GM04503 (cell line): ENCODE measurements around the gene AHCYL1.
"Not testable (repeated sequence)": the region's sequence is repeated elsewhere in the genome, so short reads cannot be mapped to it uniquely, and the experiment has no call there.

ENCODE experiments used
- DNase-seq: peaks from one replicate; pipeline ENCODE4 v3.0.0-alpha.2; 2012; ENCODE audit warnings: low read depth

The AHCYL1 gene

DNA sequence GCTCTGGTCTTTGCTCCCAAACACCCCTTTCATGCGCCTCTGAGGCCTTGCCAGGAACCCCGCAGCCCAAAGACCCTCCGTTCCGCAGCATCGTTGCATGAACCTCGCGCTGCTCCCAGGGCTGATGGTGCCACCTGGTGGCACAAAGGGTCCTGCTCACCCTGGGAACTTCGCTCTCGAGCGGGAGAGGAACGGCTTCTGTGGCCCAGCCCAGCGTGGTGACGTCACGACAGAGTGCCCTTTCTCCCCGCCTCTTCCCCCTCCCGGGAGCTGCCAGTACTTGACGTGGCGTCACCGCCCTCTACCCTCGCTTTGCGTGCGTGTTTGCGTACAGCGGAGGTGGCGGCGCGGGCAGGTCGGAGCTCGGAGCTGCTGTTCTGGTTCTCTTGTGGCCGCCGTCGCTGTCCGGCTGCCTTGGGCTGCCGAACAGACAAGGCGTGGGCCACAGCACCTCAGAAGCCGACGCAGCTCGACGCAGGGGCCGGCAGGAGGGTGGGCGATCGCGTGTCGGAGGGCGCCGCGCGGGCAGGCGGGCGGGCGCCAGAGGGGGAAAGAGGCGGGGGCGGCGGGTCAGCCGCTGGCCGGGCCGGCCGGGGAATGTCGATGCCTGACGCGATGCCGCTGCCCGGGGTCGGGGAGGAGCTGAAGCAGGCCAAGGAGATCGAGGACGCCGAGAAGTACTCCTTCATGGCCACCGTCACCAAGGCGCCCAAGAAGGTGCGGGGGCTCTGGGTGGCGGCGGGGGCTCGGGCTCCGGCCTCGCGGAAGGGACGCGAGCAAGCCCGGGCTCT lies at the start of gene AHCYL1:
AHCYL1 (plus strand) TSS at position 310 of the 791 bp plus-strand sequence; CDS start at position 598, 288 bp downstream.
- DNase-seq: peak; percentile 81

- DNase-seq: no peak
Observed at GRCh38 chr1:109935451-109935900, 49.1 kb upstream of the AHCYL1 start.

DNA sequence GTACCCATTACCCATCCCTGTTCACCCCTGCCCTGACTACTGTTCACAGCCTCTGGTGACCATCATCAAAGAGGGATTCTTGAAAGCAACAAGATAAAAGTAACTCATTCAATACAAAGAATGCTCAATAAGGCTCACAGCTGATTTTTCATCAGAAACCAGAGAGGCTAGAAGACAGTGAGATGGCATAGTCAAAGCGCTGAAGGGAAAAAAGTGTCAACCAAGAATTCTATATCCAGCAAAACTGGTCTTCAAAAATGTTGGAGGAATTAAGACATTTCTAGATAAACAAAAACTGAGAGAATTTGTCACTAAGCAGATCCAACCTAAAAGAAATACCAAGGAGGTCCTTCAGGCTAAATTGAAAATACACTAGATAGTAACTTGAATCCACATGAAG lies 46.8 kb upstream of the AHCYL1 start:
- no peak for DNase-seq

DNA sequence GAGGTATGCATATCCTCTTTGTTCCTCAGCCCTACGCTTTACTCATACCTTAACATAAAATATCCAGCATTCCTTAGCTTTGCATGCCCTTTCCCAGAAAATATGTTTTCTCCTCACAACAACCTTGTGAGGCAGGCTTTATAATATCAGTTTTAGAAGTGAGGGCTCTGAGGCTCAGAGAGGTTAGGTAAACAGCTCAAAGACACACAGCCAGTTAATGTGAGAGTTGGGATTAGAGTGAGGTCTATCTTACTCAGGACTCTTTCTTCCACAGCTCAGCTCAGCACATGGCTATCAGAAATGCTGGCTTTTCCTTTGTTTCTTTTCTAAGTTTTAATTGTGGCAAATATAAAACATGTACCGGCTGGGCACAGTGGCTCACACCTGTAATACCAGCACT lies 46.0 kb upstream of the AHCYL1 start:
- no peak for DNase-seq

DNA sequence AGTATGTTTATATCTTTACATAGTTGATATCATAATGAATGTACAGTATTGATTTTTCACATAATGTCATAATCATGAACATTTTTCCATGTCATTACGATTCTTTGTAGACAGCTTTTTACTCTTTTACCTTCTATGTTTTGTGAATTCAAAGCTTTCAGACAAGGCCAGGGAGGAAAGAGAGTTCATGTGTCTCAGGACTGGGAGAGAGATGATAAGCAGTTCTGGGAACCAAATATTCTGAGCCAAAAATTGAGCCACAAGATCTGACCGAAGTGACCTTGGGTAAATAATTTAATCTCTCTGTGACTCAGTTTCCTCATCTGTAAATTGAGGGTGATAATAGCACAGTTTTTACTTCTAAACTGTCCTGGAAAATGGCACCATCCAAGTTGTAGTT lies 42.1 kb upstream of the AHCYL1 start:
- DNase-seq: no peak

DNA sequence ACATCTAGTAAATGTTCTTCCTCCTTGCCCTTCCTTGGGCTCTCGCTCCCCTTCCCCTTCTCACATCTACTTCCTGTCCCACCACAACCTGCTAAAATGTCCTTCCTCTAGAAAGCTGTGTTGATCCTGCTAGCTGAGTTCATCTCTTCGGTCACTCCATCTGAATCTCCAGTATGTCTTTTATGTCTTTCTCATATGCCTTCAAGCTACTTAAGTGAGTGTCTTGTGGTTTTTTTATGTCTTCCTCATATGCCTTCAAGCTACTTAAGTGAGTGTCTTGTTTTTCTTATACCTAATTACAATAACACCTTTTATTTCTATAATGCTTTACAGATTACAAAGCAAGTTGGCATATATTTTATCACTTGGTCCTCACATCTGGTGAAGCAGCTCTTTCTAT lies 40.0 kb upstream of the AHCYL1 start:
- no peak for DNase-seq

GRCh38 chr1:109946511-109946910 lies 38.1 kb upstream of the AHCYL1 start:
- DNase-seq: no peak

GRCh38 chr1:109947582-109948284 lies 36.8 kb upstream of the AHCYL1 start:
- DNase-seq: no peak

DNA sequence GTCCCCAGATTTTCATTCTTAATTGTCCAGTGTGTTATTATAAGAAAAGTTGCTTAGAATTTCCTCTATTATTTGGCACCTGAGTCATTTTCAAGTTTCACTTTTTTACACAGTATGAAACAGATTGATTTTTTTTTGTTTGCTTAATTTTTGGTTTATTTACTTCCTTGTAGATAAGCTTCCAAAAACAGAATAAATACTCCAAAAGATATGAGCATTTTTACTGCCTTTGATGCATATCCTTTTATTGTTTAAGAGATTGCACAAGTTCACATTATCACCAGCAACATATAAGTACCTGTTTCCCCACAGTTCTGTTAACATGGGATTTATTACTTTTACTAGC lies 36.3 kb upstream of the AHCYL1 start:
- DNase-seq: no peak

GRCh38 chr1:109950038-109950437 lies 34.5 kb upstream of the AHCYL1 start:
- DNase-seq: no peak

GRCh38 chr1:109950509-109950908 lies 34.1 kb upstream of the AHCYL1 start:
- DNase-seq: no peak

- DNase-seq: not testable (repeated sequence)
Observed at GRCh38 chr1:109951501-109951900, 33.1 kb upstream of the AHCYL1 start.

- DNase-seq: no peak
Observed at GRCh38 chr1:109954041-109954512, 30.5 kb upstream of the AHCYL1 start.

GRCh38 chr1:109959632-109959973 lies 25.0 kb upstream of the AHCYL1 start:
- DNase-seq: no peak

- DNase-seq: peak; percentile 81
Observed at GRCh38 chr1:109959974-109960744, 24.4 kb upstream of the AHCYL1 start.

DNA sequence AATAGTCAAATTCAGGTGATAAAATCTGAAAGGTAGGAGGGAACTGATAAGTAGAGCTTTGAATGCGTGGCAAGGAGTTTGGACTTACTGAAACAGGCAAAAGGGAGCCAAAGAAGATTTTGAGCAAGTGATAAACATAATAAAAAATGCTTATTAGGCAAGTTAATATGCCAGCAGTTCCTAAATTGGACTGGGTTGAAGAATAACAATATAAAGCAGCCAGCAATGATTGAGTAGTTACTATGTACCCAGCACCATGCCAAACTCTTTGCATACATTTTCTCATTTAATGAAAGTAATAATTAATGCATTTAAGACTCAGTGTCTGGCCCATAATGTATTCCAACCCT lies 23.8 kb upstream of the AHCYL1 start:
- DNase-seq: no peak

DNA sequence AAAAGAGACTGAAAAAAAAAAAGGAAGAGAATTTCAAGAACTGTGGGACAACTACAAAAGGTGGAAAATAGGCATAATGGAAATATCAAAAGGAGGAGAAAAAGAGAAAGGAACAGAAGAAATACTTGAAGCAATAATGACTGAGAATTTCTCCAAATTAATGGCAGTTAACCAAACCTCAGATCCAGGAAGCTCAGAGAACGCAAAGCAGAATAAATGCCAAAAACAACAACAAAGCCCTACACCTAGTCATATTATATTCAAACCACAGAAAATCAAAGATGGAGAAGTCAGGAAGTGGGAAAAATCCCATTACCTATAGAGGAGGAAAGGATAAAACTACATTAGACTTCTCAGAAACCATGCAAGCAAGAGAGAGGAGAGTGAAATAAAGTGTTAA lies 20.7 kb upstream of the AHCYL1 start:
- no peak for DNase-seq

DNA sequence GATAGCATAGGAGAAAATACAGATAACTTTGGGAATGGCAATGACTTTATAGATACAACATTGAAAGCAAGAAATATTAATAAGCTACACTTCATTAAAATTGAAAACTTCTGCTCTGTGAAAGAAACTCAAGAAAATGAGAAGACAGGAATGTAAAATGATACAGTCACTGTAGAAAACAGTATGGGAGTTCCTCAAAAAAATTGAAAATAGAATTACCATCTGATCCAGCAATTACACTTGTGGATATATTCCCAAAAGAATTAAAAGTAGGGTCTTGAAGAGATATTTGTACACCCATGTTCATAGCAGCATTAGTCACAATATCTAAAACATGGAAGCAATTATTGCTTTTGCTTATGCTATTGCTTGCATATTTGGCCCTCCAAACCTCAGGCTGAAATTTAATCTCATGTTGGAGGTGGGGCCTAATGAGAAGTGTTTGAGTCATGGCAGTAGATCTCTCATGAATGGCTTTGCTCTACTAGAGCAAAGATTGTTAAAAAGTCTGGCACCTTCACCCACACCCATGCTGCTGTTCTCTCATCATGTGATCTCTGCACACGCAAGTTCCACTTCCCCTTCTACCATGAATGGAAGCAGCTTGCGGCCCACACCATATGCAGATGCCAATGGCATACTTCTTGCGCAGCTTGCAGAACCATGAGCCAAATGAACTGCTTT lies 15.3 kb upstream of the AHCYL1 start:
- peak; percentile 42 for DNase-seq

- DNase-seq: no peak
Observed at GRCh38 chr1:109969907-109970306, 14.7 kb upstream of the AHCYL1 start.

DNA sequence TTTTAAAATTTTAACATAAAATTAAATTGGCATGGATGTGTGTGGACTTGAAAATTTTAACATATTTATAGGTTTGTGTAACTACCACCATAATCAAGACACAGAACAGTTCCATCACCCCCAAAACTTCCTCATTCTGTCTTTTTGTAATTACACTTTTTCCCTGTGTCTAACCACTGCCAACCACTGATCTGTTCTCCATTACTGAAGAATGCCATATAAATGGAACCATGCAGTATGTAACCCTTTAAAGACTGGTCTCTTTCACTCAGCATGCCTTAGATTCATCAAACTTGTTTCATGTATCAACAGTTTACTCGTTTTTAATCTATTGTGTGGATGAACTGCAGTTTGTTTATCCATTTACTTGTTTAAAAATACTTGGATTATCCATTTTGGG lies 13.0 kb upstream of the AHCYL1 start:
- no peak for DNase-seq

DNA sequence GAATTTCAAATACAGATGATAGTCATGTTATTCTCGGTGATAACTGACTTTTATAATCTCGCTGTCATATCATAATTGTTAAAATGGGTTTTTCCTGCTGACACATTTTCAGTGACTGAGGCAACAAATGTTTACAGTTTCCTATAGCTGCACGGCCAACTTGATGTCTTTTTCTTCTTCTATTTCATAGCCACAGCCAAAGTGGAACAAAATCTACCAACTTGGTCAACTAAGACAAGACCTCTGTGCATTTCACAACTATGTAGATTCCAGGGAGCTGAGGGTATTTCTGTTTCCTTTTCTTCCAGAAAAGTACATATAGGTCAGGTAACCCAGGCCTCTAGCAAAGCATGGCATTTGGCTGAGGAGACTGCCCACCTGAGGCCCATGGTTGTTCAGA lies 10.4 kb upstream of the AHCYL1 start:
- DNase-seq: no peak

DNA sequence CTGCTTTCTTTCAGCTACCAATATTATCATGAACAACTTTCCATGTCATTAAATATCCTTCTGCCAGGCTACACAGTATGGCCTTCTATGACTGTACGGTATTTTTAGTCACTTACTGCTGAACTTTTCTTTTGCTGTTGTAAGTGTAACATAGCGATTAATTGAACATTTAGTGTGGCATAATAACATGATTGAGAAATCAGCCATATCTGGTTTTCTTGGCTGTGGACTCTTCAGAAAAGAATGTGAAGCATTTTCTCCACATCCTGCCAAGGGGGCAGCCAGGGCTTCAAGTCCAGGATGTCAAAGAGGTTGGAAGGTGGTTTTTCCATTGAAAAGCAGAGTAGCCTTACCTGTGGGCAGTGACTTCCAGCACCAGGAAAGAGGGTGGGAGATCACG lies 8.8 kb upstream of the AHCYL1 start:
- DNase-seq: peak; percentile 89
